Omental fat pad (tissue), 4 donors: Measurements from ENCODE around the gene CEMIP2. TPM values are rescaled to one million over a fixed set of nuclear protein-coding genes. Genes with fewer than 3 reads are reported as not detected.

Source experiments
- ATAC-seq: fragments of 150-250 bp; one replicate; pipeline ENCODE4 v1.9.1; 2016; ENCODE audit warnings: mild to moderate bottlenecking, moderate library complexity; ENCODE audit not compliant: low FRiP score
- DNase-seq: peaks from one replicate; pipeline ENCODE4 v3.0.0-alpha.2; 2019; ENCODE audit warnings: low spot score
- total RNA-seq, 4 donors: library from RNA; depleted of rRNA; stranded (reverse); fragments of >200 nt; gene quantifications; one replicate each; pipeline ENCODE4 v1.1.0, GENCODE V29; 2016
- TF ChIP-seq, protein P1 (sequence below), 3 donors: fragments of 450-650 bp; IDR thresholded peaks; one replicate each; pipeline ENCODE4 v1.5.1; 2016 to 2017; ENCODE audit warnings: antibody characterized with exemption in 3 of 3, mild to moderate bottlenecking in 3 of 3, moderate library complexity in 2 of 3

The CEMIP2 gene
- total RNA-seq, 4 donors from 2014 or later: 67.1 to 496 (median 126) TPM

DNA sequence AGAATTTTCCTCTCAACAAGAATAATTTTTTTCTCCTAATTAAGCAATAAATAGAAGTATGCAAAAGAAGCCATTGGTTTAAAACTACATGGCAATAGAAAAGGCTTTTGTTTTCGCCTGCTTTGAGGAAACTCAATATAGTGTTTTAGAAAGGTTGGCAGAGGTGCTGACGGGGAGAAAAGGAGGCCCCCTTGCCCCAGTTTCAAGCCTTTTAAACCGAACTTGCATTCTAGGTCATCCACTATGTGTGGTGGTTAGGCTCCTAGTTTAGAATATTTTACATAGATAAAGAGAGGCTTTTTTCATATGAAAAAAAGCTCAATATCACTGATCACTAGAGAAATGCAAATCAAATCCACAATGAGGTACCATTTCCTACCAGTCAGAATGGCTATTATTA, 33.5 kb upstream of the CEMIP2 start:
- ATAC-seq: no peak
- TF ChIP-seq, protein P1, sequence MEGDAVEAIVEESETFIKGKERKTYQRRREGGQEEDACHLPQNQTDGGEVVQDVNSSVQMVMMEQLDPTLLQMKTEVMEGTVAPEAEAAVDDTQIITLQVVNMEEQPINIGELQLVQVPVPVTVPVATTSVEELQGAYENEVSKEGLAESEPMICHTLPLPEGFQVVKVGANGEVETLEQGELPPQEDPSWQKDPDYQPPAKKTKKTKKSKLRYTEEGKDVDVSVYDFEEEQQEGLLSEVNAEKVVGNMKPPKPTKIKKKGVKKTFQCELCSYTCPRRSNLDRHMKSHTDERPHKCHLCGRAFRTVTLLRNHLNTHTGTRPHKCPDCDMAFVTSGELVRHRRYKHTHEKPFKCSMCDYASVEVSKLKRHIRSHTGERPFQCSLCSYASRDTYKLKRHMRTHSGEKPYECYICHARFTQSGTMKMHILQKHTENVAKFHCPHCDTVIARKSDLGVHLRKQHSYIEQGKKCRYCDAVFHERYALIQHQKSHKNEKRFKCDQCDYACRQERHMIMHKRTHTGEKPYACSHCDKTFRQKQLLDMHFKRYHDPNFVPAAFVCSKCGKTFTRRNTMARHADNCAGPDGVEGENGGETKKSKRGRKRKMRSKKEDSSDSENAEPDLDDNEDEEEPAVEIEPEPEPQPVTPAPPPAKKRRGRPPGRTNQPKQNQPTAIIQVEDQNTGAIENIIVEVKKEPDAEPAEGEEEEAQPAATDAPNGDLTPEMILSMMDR (IDR thresholded peaks at IDR 0.05): no peak

DNA sequence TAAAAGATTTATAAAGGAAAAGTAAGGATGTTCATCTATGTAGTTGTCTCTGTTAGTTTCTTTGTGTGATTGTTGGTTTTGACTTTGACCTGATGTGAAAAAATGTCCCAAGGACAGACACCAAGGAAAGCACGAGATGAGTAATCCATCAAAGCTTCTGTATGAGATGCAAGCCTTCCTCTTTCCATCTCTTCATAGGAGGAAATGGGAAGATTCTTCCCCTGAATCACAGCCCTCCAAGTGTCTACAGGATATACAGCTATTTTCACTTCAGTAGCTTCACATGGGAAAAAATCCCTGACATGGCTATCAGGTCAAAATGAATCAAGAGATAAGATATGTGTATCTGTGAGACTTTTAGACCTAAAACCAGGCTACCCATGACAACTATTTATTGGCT, 29.0 kb upstream of the CEMIP2 start:
- TF ChIP-seq, protein P1 (IDR thresholded peaks at IDR 0.05): no peak
- DNase-seq (no peak), ATAC-seq (no peak)

More for the DNA sequence above, 33.5 kb upstream of the CEMIP2 start:
- DNase-seq: no peak

DNA sequence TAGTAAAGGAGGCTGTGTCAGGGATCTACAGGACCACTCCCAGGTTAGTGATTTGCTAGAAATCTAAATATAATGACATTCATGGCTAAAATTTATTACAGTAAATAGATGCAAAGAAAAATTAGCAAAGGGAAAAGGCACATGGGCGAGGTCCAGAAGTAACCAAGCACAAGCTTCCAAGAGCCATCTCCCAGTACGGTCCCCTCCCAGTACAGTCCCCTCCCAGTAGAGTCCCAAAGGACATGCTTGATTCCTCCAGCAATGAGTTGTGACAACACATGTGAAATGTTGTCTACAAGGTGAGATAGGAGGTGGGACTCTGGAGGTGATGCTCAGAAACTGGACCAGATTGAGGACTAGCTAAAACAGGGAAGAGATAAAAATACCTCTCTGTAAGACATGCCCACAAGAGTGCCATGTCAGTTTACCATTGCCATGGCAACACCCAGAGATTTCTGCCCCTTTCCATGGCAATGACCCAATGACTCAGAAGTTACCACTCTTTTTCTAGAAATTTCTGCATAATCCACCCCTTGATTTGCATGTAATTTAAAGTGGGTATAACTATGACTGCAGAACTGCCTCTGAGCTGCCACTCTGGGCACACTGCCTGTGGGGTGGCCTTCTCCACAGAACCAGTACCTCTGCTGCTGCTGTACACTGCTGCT, 27.9 kb upstream of the CEMIP2 start:
- DNase-seq (no peak), ATAC-seq (no peak)

DNA sequence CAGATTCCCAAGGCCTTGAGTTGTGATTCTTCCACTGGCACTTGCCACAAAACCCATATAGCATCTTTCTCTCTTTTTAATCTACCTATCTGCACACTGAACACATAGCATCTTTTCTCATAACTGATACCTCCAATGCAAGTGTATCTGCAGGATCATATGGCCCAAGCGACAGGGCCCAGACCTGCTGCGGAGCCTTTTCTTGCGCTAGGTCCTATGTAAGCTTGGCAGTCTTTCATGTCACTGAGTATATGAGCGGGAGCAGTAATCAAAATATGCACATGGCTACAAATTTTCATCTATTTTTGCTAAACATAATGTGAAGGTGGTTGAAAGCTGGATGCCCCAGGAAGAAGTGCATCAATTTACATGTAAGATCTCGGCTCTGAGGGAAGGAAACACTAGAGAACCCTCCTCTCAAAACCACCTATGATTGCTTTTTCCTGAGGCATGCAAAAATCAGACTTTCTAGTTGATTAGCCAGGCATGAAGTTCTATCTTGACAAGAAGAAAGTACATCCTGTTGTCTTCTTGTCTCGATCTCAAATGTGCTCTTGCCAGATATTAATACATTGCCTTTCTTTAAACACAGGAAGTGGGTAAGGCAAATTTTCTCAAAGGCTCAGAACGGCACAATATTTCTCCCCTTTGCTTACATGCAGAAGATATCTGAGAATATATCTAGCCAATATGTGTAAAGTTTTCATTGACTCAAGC, 26.9 kb upstream of the CEMIP2 start:
- DNase-seq (no peak), ATAC-seq (no peak)
- TF ChIP-seq, protein P1 (IDR thresholded peaks at IDR 0.05): no peak

More for the DNA sequence above, 27.9 kb upstream of the CEMIP2 start:
- TF ChIP-seq, protein P1 (IDR thresholded peaks at IDR 0.05): no peak

DNA sequence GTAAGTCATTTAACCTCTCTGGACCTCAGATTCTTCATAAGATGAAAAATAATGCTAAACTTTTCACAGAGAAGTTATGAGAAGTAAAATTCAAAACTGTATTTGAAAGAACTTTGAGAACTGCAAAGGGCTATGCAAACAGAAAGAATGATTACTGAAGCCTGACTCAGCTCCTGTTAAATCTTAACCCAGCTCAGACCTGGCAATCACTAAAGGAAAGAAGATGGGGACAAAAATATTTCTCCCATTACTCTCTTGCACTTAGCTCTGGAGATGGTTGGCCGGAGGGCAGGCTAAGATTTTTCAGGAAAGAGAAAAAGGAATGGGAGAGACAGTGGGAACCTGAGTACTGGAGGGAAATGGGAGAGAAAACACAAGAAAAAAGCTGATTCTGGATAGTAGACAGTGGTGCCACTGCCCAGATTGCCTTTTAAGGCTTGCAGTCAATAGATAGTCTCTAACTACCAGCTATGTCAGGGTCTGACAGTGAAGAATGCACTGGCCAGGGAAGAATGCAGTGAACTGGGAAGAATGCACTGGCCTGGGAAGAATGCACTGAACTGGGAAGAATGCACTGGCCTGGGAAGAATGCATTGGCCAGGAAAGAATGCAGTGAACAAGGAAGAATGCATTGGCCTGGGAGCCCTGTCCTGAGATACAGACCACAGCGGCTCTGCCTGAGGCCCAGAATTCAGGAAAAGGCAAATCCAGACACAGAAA, 25.2 kb upstream of the CEMIP2 start:
- ATAC-seq (no peak), DNase-seq (no peak)

GRCh38 chr9:71791875-71792274, 23.6 kb upstream of the CEMIP2 start:
- DNase-seq (no peak), ATAC-seq (no peak)
- TF ChIP-seq, protein P1 (IDR thresholded peaks at IDR 0.05): no peak

More for the DNA sequence above, 25.2 kb upstream of the CEMIP2 start:
- TF ChIP-seq, protein P1 (IDR thresholded peaks at IDR 0.05): no peak
